Esophagus muscularis mucosa (tissue), 4 donors: ENCODE measurements around the gene CCDC80. TPM values are rescaled to one million over a fixed set of nuclear protein-coding genes. Genes with fewer than 3 reads are reported as not detected.
A peak's percentile ranks its signal among the peaks of the same experiment; 100 is the strongest.

Experiments used
- DNase-seq: peaks from one replicate; pipeline ENCODE4 v3.0.0-alpha.2; 2017; ENCODE audit errors: extremely low spot score
- H3K27ac ChIP-seq, 4 donors: fragments of 200-600 bp; sonication (generic); replicated peaks in 1 of 4; 1 replicate in 3 of 4; 2 replicates in 1 of 4; pipeline ENCODE4 v1.5.1; 2016 to 2019; ENCODE audit warnings: mild to moderate bottlenecking in 1 of 4
- H3K27me3 ChIP-seq, 4 donors: fragments of 200-600 bp; sonication (generic); one replicate each; pipeline versions ENCODE4 v1.5.1 to v1.6.0; 2016 to 2019
- H3K36me3 ChIP-seq, 4 donors: fragments of 200-600 bp; sonication (generic); one replicate each; pipeline ENCODE4 v1.5.1; 2016 to 2019
- H3K4me1 ChIP-seq, 4 donors: fragments of 200-600 bp; sonication (generic); one replicate each; pipeline ENCODE4 v1.5.1; 2016 to 2019
- H3K4me3 ChIP-seq, 4 donors: fragments of 200-600 bp; sonication (generic); 1 replicate in 2 of 4; 2 replicates in 2 of 4; pipeline ENCODE4 v1.5.1; 2016 to 2019; ENCODE audit warnings: mild to moderate bottlenecking in 4 of 4, moderate library complexity in 1 of 4
- H3K9me3 ChIP-seq, 4 donors: fragments of 200-600 bp; sonication (generic); 1 replicate in 3 of 4; 2 replicates in 1 of 4; pipeline ENCODE4 v1.5.1; 2016 to 2019
- EP300 ChIP-seq: sonication (generic); formaldehyde crosslinking; IDR thresholded peaks from one replicate; pipeline ENCODE4 v1.6.1; 2017; ENCODE audit warnings: antibody characterized with exemption
- POLR2A ChIP-seq: fragments of 450-650 bp; IDR thresholded peaks from one replicate; pipeline ENCODE4 v1.6.1; 2017; ENCODE audit warnings: antibody characterized with exemption, moderate library complexity, mild to moderate bottlenecking, low read depth
- POLR2AphosphoS5 ChIP-seq, 2 donors: sonication (generic); formaldehyde crosslinking; IDR thresholded peaks; one replicate each; pipeline ENCODE4 v1.6.1; 2017; ENCODE audit warnings: antibody characterized with exemption in 2 of 2
- WGBS: methylation state at CpG from one replicate; pipeline ENCODE4 v1.1.5; 2018; 5-methylcytosine and 5-hydroxymethylcytosine counted together
- intact Hi-C: fragments of 100-400 bp; cut with DNase I; formaldehyde crosslinking; loops from one replicate; pipeline ENCODE4 v1.15.1; 2023
- total RNA-seq, 4 donors: library from RNA; depleted of rRNA; stranded (reverse); fragments of >200 nt; gene quantifications; one replicate each; pipeline versions ENCODE4 v1.1.0 to v1.2.1, GENCODE V29; 2016
- TF ChIP-seq, protein P1 (sequence below), 3 experiments: fragments of 200-600 bp in 2 of 3; fragments of 450-650 bp in 1 of 3; sonication (generic) in 2 of 3; IDR thresholded peaks; one replicate each; pipeline ENCODE4 v1.5.1; 2017 to 2019; ENCODE audit warnings: antibody characterized with exemption in 3 of 3, mild to moderate bottlenecking in 2 of 3, moderate library complexity in 1 of 3

The CCDC80 gene
- total RNA-seq, 4 donors from 2014 or later: 34.7 to 213 (median 127) TPM

DNA sequence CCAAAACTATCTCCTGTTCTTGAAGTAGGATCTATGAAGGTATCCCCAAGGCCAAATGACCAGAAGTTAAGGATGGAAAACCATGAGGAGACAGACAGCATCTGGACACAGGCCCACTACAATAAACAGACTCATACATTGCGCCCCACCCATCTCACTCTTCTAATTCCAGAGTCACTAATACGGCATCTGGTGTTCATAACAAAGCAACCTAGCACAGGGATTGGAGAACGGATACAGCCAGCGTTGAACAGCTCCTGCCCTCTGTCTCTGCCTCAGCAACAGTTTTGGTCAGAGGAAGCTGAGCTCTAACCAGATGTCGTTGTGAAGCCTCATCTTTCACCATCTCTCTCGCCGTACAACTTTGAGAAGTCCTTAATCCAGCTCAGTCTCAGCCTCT lies 44.5 kb upstream of the CCDC80 start:
- intact Hi-C loops: no loop called here

DNA sequence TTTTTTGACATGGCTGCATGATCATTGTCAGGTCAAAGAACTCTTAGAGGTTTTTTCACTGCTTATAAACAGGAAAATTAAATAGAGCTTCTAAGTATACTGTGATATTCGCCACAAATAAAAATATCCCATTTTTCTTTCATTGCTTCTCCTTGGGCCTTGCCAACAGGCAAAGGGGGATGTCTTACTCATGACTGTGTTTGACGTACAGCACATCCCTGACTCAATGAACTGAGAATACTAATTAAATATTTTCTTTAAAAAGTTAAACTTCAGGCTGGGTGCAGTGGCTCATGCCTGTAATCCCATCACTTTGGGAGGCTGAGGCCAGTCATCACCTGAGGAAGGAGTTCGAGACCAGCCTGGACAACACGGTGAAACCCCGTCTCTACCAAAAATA lies 41.4 kb upstream of the CCDC80 start:
- DNase-seq: no peak
- H3K27ac ChIP-seq: peak overlapping the region in 1 of 4 donors; percentile 18

More for the DNA sequence above, 44.5 kb upstream of the CCDC80 start:
- H3K36me3 ChIP-seq: no peaks in the 10 kb centered on the region
- WGBS: 36% methylated on average over 7 of the region's 7 CpGs
- no peak overlapping the region for H3K27ac ChIP-seq
- no peak overlapping the region for H3K4me3 ChIP-seq
- DNase-seq: no peak
- H3K4me1 ChIP-seq: peaks cover 0 to 57% (median 34%) of the 10 kb centered on the region in 4 donors
- TF ChIP-seq POLR2AphosphoS5 (IDR thresholded peaks at IDR 0.05) (no peak), EP300 (no peak), POLR2A (no peak)
- TF ChIP-seq, protein P1, sequence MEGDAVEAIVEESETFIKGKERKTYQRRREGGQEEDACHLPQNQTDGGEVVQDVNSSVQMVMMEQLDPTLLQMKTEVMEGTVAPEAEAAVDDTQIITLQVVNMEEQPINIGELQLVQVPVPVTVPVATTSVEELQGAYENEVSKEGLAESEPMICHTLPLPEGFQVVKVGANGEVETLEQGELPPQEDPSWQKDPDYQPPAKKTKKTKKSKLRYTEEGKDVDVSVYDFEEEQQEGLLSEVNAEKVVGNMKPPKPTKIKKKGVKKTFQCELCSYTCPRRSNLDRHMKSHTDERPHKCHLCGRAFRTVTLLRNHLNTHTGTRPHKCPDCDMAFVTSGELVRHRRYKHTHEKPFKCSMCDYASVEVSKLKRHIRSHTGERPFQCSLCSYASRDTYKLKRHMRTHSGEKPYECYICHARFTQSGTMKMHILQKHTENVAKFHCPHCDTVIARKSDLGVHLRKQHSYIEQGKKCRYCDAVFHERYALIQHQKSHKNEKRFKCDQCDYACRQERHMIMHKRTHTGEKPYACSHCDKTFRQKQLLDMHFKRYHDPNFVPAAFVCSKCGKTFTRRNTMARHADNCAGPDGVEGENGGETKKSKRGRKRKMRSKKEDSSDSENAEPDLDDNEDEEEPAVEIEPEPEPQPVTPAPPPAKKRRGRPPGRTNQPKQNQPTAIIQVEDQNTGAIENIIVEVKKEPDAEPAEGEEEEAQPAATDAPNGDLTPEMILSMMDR (IDR thresholded peaks at IDR 0.05): no peak
- no peaks in the 10 kb centered on the region for H3K9me3 ChIP-seq
- no peaks in the 10 kb centered on the region for H3K27me3 ChIP-seq

DNA sequence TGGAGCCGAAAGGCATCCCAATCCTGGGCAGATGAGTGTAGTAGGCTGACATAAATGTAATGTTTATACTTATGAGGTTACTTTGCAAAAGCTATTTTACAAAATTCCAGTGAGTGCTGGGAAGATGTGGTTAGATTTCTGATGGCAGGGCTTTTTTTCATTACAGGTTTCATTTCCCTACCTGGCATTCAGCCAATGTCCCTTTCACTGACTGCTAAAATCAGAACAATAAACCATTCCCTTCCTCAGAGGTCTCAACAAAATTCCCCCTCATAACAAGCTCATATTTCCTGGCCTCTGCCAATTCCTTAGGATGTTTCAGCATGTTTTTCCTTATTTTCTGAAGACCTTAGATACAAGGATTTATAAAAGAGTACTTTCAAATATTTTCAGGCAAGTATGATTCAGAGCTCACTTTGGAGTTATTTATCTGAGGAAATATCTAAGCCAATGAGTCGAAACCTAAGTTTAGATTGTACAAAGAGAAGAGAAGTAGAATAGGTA lies 40.9 kb upstream of the CCDC80 start:
- TF ChIP-seq EP300 (no peak), POLR2AphosphoS5 (IDR thresholded peaks at IDR 0.05) (no peak), POLR2A (no peak)
- TF ChIP-seq, protein P1 (IDR thresholded peaks at IDR 0.05): no peak
- intact Hi-C loops: no loop called here
- Histone ChIP-seq H3K27ac (peak overlapping the region in 1 of 4 donors; percentile 18), H3K27me3 (no peaks in the 10 kb centered on the region), H3K9me3 (no peaks in the 10 kb centered on the region), H3K4me1 (peaks cover 0 to 29% (median 12%) of the 10 kb centered on the region in 4 donors), H3K4me3 (no peak overlapping the region), H3K36me3 (no peaks in the 10 kb centered on the region)
- WGBS: 33% methylated on average over 2 of the region's 2 CpGs
- no peak for DNase-seq

More for the DNA sequence above, 41.4 kb upstream of the CCDC80 start:
- Histone ChIP-seq H3K4me1 (peaks cover 0 to 30% (median 11%) of the 10 kb centered on the region in 4 donors), H3K9me3 (no peaks in the 10 kb centered on the region), H3K4me3 (no peak overlapping the region), H3K36me3 (no peaks in the 10 kb centered on the region), H3K27me3 (no peaks in the 10 kb centered on the region)
- 89% methylated on average over 5 of the region's 5 CpGs for WGBS
- intact Hi-C loops: no loop called here
- TF ChIP-seq, protein P1 (IDR thresholded peaks at IDR 0.05): no peak
- TF ChIP-seq POLR2A: no peak

DNA sequence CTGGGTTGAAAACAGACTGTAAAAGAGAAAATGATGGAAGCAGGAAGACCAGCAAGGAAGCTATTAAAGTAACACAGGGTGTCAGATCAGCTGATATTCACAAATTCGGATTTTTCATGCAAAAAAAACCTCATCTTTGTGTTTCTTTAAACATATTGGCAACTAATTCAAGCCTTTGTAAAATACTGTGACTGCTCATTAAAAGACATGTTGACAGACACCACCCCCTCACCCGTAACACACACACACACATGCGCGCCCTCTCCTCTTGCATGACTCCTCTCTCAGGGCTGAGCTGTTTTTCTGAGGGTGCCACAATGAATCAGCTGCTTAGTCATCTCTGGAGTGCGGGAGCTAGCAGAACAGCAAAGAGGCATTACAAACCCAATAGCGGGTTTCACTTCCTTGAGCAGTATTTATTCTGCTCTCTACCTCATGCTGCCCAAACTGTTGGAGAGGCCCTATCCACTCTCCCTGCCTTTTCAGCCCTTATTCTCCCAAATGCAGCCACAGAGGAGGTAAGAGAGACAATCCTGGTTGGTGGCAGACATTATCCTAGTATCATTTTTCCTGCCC lies 35.8 kb upstream of the CCDC80 start:
- intact Hi-C loops: no loop called here
- TF ChIP-seq, protein P1 (IDR thresholded peaks at IDR 0.05): no peak
- TF ChIP-seq EP300: no peak
- H3K27me3 ChIP-seq: no peaks in the 10 kb centered on the region
- no peak for DNase-seq
- no peak overlapping the region for H3K4me3 ChIP-seq
- H3K4me1 ChIP-seq: peaks cover 0 to 22% (median 14%) of the 10 kb centered on the region in 4 donors
- WGBS: 52% methylated on average over 6 of the region's 6 CpGs
- H3K36me3 ChIP-seq: no peaks in the 10 kb centered on the region
- H3K9me3 ChIP-seq: no peaks in the 10 kb centered on the region
- H3K27ac ChIP-seq: no peak overlapping the region
